Omental fat pad (tissue), 4 donors: Measurements from ENCODE around the gene SCN3A. TPM values are rescaled to one million over a fixed set of nuclear protein-coding genes. Genes with fewer than 3 reads are reported as not detected.

Experiments
- ATAC-seq: fragments of 150-250 bp; one replicate; pipeline ENCODE4 v1.9.1; 2016; ENCODE audit warnings: mild to moderate bottlenecking, moderate library complexity; ENCODE audit not compliant: low FRiP score
- DNase-seq: peaks from one replicate; pipeline ENCODE4 v3.0.0-alpha.2; 2019; ENCODE audit warnings: low spot score
- total RNA-seq, 4 donors: library from RNA; depleted of rRNA; stranded (reverse); fragments of >200 nt; gene quantifications; one replicate each; pipeline ENCODE4 v1.1.0, GENCODE V29; 2016
- TF ChIP-seq, protein P1 (sequence below), 3 donors: fragments of 450-650 bp; IDR thresholded peaks; one replicate each; pipeline ENCODE4 v1.5.1; 2016 to 2017; ENCODE audit warnings: antibody characterized with exemption in 3 of 3, mild to moderate bottlenecking in 3 of 3, moderate library complexity in 2 of 3

SCN3A gene
- total RNA-seq = 1 to 10 TPM in 3 of 4 donors, under 1 TPM in 1; 0.72 to 2.5 (median 1.2) TPM

DNA sequence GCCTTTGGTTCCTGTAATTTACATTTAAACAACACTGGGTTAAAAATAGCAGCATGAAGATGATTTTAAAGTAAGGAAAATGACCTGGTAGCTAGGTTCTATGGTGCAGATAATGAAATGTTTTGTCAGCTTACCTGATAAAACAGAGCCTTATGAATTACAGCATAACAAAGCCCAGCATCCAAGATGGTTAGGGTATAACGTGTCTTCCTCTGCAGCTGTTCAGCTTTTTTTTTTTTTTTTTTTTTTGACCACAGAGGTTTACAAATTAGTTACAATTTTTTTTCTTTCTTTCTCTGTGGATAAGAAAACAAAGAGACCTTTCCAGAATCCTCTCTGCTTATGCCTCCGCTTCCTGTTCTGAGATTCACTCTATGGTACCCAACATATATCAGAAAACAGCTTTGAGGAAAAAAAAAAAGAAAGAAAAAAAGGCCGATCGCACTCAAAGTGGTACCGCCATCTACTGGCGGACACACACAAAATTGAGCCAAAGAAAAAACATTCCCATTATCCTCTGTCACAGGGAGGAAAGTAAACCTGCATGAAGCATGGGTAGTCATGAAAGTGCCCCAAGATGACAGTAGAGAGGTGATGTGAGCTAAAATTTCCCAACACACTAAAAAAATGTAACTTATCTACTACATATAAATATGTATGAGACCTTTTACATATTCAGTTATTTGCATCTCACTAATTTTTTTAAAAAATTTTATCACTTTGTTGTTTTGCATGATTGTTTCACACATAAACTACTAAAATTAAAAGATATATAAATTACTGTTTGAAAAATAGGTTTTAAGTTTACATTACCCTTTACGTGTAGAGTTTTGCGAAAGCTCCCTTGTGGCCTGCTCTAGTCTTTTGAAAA lies at the start of gene SCN3A:
SCN3A (minus strand) TSS at position 362 of the 871 bp plus-strand sequence. CDS start 27,656 bp downstream, outside the sequence.
- no peak for ATAC-seq
- DNase-seq = no peak
- TF ChIP-seq, protein P1, sequence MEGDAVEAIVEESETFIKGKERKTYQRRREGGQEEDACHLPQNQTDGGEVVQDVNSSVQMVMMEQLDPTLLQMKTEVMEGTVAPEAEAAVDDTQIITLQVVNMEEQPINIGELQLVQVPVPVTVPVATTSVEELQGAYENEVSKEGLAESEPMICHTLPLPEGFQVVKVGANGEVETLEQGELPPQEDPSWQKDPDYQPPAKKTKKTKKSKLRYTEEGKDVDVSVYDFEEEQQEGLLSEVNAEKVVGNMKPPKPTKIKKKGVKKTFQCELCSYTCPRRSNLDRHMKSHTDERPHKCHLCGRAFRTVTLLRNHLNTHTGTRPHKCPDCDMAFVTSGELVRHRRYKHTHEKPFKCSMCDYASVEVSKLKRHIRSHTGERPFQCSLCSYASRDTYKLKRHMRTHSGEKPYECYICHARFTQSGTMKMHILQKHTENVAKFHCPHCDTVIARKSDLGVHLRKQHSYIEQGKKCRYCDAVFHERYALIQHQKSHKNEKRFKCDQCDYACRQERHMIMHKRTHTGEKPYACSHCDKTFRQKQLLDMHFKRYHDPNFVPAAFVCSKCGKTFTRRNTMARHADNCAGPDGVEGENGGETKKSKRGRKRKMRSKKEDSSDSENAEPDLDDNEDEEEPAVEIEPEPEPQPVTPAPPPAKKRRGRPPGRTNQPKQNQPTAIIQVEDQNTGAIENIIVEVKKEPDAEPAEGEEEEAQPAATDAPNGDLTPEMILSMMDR (IDR thresholded peaks at IDR 0.05) = no peak

- DNase-seq (no peak), ATAC-seq (no peak)
- TF ChIP-seq, protein P1 (IDR thresholded peaks at IDR 0.05) = no peak
Measured at GRCh38 chr2:165253178-165253577, 49.3 kb upstream of the SCN3A start.

- DNase-seq (no peak), ATAC-seq (no peak)
- TF ChIP-seq, protein P1 (IDR thresholded peaks at IDR 0.05) = no peak
Measured at GRCh38 chr2:165251366-165251765, 47.5 kb upstream of the SCN3A start.

DNA sequence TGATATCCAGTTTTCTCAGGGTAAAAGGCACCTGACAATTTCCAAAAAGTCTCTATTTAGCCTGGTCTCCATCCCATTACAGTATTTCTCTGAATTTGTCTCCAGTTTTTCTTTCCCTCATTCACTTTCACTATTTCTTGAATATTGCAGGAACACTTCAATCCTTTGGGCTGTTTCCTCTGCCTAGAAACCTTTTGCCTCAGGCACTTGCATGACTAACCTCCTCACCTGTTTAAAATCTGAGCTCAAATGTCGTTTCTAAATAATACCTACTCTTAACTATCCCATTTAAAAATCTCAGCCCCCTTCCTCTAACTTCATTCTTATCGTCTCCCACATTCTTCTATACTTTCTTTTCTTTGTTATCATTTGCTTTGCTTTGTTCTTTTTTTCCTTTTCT lies 44.4 kb upstream of the SCN3A start:
- DNase-seq (no peak), ATAC-seq (no peak)
- TF ChIP-seq, protein P1 (IDR thresholded peaks at IDR 0.05) = no peak

DNA sequence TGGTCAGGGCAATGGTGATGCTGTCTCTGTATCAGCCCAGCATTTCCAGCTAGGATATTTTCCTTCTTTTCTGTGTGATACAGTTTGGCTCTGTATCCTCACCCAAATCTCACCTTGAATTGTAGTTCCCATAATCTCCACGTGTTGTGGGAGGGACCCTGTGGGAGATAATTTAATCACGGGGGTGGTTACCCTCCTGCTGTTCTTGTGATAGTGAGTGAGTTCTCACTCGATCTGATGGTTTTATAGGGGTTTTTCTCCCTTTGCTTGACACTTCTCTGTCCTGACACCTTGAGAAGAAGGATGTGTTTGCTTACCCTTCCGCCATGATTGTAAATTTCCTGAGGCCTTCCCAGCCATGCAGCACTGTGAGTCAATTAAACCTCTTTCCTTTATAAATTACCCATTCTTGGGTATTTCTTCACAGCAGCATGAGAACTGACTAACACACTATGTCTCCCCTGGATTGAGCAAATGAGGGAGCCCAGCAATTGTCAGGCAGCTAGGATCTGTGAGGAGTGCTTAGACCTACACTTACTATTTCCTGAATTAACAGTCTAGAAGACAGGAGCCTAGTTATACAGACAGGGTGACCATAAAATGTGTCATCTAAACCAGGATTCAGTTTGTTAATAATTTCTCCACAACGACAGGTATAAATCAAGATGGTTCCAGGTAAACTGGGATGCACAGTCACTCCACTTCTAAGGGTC lies 41.4 kb upstream of the SCN3A start:
- DNase-seq (no peak), ATAC-seq (no peak)
- TF ChIP-seq, protein P1 (IDR thresholded peaks at IDR 0.05) = no peak

DNA sequence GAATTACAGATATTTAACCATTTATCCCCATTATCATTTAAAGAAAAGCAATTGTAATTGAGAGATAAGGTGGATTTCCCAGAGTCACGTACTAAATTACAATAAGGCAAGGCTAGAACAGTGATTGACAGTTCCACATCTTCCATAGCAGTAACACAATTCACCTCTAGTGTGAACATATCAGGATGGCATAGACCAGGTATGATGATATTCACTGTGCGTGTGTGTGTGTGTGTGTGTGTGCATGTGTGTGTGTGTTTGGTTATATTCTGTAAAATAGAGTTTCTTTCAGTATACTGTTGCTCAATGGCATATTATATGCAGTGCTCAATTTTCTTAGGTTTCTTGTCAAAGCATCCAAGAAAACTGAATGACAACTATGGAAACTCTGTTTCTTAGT lies 37.1 kb upstream of the SCN3A start:
- ATAC-seq (no peak), DNase-seq (no peak)
- TF ChIP-seq, protein P1 (IDR thresholded peaks at IDR 0.05) = no peak
